SK-N-SH (cell line): ENCODE data around the gene YWHAE.

ENCODE experiments used
- CHD2 ChIP-seq: fragments of 150-350 bp; IDR thresholded peaks from 2 replicates; pipeline ENCODE4 v1.6.1; 2018; ENCODE audit warnings: low read length; ENCODE audit not compliant: partially characterized antibody
- CTCF ChIP-seq: fragments of 200-600 bp; sonication (generic); IDR thresholded peaks from 2 replicates; pipeline ENCODE4 v1.6.1; 2017; ENCODE audit warnings: antibody characterized with exemption, mild to moderate bottlenecking, moderate library complexity
- EP300 ChIP-seq, 2 experiments: IDR thresholded peaks; 2 replicates each; pipeline versions ENCODE4 v1.4.0 to v1.6.1; 2012; ENCODE audit warnings: borderline replicate concordance in 1 of 2, low read depth in 1 of 2, low read length in 1 of 2
- GABPA ChIP-seq: IDR thresholded peaks from 2 replicates; pipeline ENCODE4 v1.4.0; 2012; ENCODE audit warnings: low read depth, mild to moderate bottlenecking
- JUND ChIP-seq: IDR thresholded peaks from 2 replicates; pipeline ENCODE4 v1.4.0; 2012
- POLR2AphosphoS5 ChIP-seq: IDR thresholded peaks from 2 replicates; pipeline ENCODE4 v1.6.1; 2012; ENCODE audit warnings: low read depth, low read length
- RAD21 ChIP-seq: IDR thresholded peaks from 2 replicates; pipeline ENCODE4 v1.6.1; 2012; ENCODE audit warnings: mild to moderate bottlenecking, low read length
- REST ChIP-seq: IDR thresholded peaks from 2 replicates; pipeline ENCODE4 v1.6.1; 2012; ENCODE audit warnings: mild to moderate bottlenecking, low read depth, low read length, moderate library complexity
- RFX5 ChIP-seq: IDR thresholded peaks from 2 replicates; pipeline ENCODE4 v1.6.1; 2012; ENCODE audit warnings: mild to moderate bottlenecking, improper control_type of control experiment, low read length
- SIN3A ChIP-seq: IDR thresholded peaks from 2 replicates; pipeline ENCODE4 v1.6.1; 2012; ENCODE audit warnings: low read depth, mild to moderate bottlenecking, low read length, moderate library complexity, borderline replicate concordance
- SMC3 ChIP-seq: IDR thresholded peaks from 2 replicates; pipeline ENCODE4 v1.6.1; 2012; ENCODE audit warnings: low read depth, low read length, improper control_type of control experiment
- TEAD4 ChIP-seq: IDR thresholded peaks from 2 replicates; pipeline ENCODE4 v1.4.0; 2012; ENCODE audit warnings: mild to moderate bottlenecking, borderline replicate concordance; ENCODE audit not compliant: insufficient read depth
- YY1 ChIP-seq: IDR thresholded peaks from 2 replicates; pipeline ENCODE4 v1.4.0; 2012; ENCODE audit warnings: low read depth, mild to moderate bottlenecking

- no peak for TF ChIP-seq TEAD4
- TF ChIP-seq JUND = no peak
- TF ChIP-seq CTCF = no peak
- TF ChIP-seq POLR2AphosphoS5 = no peak
- TF ChIP-seq GABPA = no peak
- no peak for TF ChIP-seq YY1
- no peak for TF ChIP-seq SIN3A
- TF ChIP-seq RAD21 = no peak
- TF ChIP-seq EP300 (IDR thresholded peaks at IDR 0.05; ENCODE audit: borderline replicate concordance in 1 of 2, low read depth in 1 of 2, low read length in 1 of 2) = no peak
- no peak for TF ChIP-seq CHD2
- no peak for TF ChIP-seq SMC3
- TF ChIP-seq RFX5 = no peak
- no peak for TF ChIP-seq REST
These were observed 25.4 kb downstream of the YWHAE start for GRCh38 chr17:1374431-1375177.
